ENCODE data around the gene C11orf86.

Gene C11orf86, protein sequence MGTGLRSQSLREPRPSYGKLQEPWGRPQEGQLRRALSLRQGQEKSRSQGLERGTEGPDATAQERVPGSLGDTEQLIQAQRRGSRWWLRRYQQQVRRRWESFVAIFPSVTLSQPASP

DNA sequence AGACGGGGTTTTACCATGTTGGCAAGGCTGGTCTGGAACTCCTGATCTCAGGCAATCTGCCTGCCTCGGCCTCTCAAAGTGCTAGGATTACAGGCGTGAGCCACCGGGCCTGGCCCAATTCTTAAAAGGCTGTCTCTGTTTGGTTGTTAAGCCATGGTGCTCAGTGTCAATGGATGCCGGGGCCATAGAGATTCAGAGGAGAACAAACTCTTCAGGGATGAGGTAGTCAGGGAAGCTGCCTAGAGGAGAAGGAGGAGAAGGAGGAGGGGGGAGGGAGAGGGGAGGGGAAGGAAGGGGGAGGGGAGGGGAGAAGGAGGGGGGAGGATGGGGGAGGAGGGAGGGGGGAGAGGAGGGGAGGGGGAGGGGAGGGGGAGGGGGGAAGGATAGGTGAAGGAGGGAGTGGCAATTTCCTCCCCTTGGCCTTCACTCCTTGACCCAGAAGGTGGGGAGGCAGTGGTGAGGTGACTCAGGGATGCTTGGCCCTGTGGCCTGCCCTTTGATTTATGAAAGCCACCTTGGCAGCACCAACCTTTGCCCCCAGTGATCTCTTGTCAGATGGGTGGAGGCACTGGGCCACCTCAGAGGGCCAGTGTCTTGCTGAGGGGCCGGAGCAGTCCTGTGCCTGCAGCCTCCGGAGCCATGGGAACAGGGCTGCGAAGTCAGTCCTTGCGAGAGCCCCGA is at the start of gene C11orf86:
C11orf86 (plus strand) TSS at position 581 of the 681 bp plus-strand sequence; CDS start at position 640, 59 bp downstream.
- no peak for DNase-seq (ENCODE audit: low read depth in 2 of 2)
- no peak within 1 kb of the TSS for H3K4me3 ChIP-seq (replicated peaks in 1 of 2; ENCODE audit: low read depth in 2 of 2, low read length in 2 of 2)
- TF ChIP-seq, protein P1, sequence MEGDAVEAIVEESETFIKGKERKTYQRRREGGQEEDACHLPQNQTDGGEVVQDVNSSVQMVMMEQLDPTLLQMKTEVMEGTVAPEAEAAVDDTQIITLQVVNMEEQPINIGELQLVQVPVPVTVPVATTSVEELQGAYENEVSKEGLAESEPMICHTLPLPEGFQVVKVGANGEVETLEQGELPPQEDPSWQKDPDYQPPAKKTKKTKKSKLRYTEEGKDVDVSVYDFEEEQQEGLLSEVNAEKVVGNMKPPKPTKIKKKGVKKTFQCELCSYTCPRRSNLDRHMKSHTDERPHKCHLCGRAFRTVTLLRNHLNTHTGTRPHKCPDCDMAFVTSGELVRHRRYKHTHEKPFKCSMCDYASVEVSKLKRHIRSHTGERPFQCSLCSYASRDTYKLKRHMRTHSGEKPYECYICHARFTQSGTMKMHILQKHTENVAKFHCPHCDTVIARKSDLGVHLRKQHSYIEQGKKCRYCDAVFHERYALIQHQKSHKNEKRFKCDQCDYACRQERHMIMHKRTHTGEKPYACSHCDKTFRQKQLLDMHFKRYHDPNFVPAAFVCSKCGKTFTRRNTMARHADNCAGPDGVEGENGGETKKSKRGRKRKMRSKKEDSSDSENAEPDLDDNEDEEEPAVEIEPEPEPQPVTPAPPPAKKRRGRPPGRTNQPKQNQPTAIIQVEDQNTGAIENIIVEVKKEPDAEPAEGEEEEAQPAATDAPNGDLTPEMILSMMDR (IDR thresholded peaks at IDR 0.05; ENCODE audit: low read depth, low read length) = no peak

DNA sequence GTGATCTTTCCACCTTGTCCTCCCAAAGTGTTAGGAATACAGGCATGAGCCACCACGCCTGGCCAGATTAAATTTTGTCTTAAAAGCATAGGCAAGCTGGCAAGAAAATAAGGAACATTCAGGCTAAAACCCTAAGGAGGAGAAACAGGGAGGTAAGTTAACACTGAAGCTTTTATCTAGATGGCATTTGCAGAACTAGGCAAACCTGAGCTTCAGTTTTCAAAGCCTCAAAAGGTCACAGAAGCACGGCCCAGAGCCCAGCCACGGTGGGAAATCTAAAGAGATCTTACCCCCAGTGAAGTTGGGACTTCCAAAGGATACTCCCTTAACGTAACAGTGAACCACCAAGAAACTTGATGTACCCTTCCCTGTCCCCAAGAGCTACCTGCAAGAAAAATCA is 45.4 kb upstream of the C11orf86 start:
- no peak for DNase-seq (ENCODE audit: low read depth in 2 of 2)
- TF ChIP-seq, protein P1 (IDR thresholded peaks at IDR 0.05; ENCODE audit: low read depth, low read length) = no peak

DNA sequence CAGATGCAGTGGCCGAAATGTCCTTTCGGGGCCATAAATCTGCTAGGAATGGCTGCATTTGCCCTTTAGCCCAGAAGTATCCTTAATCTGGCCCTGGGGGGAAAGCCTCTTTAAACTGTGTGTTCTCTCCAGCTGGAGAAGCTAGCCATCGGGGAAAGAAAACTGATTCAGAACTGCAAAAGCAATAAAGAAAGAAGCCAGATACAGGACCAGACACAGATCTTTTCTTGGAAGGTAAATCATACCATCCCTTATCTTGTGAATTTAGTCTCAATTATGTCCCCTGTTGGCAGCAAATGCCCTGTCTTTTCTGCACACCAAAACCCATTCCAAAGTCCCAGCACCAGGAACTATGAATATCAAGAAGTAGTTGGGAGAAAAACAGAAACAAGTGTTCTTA is 42.6 kb upstream of the C11orf86 start:
- no peak overlapping the region for H3K4me3 ChIP-seq (replicated peaks in 1 of 2; ENCODE audit: low read depth in 2 of 2, low read length in 2 of 2)
- DNase-seq (ENCODE audit: low read depth in 2 of 2) = no peak
- TF ChIP-seq, protein P1 (IDR thresholded peaks at IDR 0.05; ENCODE audit: low read depth, low read length) = no peak

More for the DNA sequence above, 45.4 kb upstream of the C11orf86 start:
- no peak overlapping the region for H3K4me3 ChIP-seq (replicated peaks in 1 of 2; ENCODE audit: low read depth in 2 of 2, low read length in 2 of 2)

DNA sequence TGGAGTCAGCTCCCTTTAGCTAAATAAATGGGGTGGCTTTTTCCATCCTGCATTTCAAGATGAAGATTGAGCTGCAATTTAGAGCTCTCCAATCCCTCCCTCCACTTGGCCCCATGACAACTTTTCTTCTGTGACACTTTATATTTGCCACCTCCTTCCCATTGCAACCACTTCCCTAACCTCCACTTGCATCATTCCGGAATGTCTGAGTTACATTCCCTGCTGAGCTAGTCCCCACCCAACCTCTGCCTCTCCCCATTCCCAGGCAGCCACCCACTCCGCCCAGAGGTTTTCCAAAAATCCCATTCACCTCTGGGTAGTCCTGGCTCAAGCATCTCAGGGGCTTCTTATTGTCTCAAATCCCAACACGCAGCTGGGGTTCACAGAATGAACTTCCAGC is 41.6 kb upstream of the C11orf86 start:
- H3K4me3 ChIP-seq (replicated peaks in 1 of 2; ENCODE audit: low read depth in 2 of 2, low read length in 2 of 2) = no peak overlapping the region
- peak in 1 of 2 donors; percentile 19 for DNase-seq (ENCODE audit: low read depth in 2 of 2)
- TF ChIP-seq, protein P1 (IDR thresholded peaks at IDR 0.05; ENCODE audit: low read depth, low read length) = no peak

DNA sequence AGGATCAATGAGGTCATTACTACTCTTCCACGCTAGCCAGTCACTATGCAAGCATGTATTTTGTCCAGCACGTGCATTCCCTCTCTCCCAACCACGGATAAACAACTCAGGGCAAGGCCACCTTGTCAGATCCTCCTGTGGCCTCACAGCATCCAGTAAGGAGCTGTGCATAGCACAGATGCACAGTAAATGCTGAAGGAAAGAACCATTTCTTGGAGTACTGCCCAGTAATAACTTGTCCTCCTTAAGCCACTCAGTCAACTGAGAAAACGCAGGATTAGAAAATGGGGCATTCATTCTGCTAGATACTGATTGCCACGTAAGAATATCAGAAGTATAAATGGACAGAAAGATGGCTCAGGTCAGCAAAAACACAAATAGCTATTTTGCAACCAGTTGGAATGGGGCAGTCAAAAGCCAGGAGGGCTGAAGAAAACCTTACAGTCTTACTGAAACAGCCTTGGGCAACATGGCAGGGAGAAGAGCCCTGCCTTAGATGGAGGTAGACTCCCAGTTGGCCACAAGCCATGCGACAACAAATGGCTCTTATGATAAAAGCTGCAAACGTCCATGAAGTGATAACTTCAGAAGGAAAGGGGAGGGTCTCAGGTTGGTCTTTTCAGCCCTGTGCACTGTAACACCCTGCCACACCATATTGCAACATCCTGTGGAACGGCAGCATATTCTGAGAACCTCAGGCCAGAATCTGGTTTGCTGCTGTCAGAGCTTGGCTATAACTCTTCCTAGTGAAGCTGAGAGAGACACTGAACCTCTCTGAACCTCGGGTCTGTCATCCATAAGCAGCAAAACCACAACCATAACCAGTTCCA is 39.9 kb upstream of the C11orf86 start:
- TF ChIP-seq, protein P1 (IDR thresholded peaks at IDR 0.05; ENCODE audit: low read depth, low read length) = no peak
- DNase-seq (ENCODE audit: low read depth in 2 of 2) = peak; percentile 39 to 72
- H3K4me3 ChIP-seq (replicated peaks in 1 of 2; ENCODE audit: low read depth in 2 of 2, low read length in 2 of 2) = no peak overlapping the region

DNA sequence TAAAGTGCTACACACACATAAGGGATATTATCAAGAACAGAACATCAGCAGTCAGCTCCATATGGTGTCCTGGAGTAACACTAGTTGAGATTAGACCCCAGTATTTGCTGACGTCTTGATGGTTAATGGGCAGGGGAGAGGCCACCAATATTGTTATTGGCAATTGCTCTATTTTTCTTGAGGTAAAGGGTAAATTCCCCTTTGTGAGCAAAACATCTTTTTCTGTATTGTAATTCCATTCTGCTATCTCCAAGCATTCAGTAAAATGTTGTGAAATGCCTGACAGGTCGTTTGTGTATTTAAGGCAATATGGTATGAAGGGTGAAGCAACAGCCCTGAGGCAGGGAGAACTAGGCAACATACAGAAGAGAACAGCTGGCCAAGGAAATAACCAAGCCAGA is 38.8 kb upstream of the C11orf86 start:
- H3K4me3 ChIP-seq (replicated peaks in 1 of 2; ENCODE audit: low read depth in 2 of 2, low read length in 2 of 2) = no peak overlapping the region
- peak; percentile 85 to 94 for DNase-seq (ENCODE audit: low read depth in 2 of 2)
- TF ChIP-seq, protein P1 (IDR thresholded peaks at IDR 0.05; ENCODE audit: low read depth, low read length) = no peak
